ENCODE measurements around the gene APCS.

APCS gene

GRCh38 chr1:159587461-159587951 lies at the start of gene APCS:
Gene APCS, plus strand, starts transcription at chr1:159587826. Its CDS starts 96 bp downstream, at chr1:159587922.
- ATAC-seq (no peak), DNase-seq (no peak)

GRCh38 chr1:159548126-159548525 lies 39.5 kb upstream of the APCS start:
- no peak for DNase-seq
- ATAC-seq, result no peak

GRCh38 chr1:159554261-159554660 lies 33.4 kb upstream of the APCS start:
- DNase-seq (no peak), ATAC-seq (no peak)

DNA sequence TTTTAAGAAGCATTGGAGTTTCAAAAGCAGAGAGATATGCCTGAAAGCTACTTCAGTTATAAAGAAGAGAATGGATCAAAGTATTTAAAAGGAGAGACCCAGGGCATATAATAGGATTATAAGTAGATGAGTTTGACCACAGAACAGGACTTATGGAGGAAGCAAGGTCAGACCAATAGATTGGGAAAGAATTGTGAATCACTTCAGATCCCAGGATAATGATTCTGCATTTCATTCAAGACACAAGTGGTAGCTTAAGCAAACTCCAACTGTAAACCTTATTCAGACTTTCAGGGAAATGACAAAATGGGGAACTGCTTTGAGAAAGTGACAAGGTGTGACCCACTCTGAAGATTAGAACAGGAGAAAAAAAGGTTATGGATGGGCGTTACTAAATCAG lies 32.9 kb upstream of the APCS start:
- no peak for ATAC-seq

DNA sequence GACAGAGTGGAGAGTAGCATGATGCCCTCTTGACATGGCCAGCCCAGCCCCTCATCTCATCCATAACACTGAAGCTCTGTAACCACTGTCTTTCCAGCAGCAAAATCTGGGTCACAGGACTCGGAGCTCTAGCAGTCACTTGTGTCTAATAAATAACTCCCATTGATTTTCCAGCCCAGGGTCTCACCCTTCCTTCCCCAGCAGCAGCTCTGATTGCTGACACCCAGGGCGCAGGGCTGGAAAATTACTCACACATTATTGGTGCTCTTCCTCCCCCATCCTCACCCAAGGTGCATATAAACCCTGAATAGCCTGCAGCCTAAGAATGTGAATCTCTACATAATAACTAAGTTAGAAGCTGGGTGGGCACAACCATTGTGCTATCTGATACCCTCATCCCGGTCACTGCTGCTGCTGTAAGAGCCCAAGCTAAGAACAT lies 30.7 kb upstream of the APCS start:
- ATAC-seq (no peak), DNase-seq (no peak)

More for the DNA sequence above, 32.9 kb upstream of the APCS start:
- DNase-seq, result no peak

DNA sequence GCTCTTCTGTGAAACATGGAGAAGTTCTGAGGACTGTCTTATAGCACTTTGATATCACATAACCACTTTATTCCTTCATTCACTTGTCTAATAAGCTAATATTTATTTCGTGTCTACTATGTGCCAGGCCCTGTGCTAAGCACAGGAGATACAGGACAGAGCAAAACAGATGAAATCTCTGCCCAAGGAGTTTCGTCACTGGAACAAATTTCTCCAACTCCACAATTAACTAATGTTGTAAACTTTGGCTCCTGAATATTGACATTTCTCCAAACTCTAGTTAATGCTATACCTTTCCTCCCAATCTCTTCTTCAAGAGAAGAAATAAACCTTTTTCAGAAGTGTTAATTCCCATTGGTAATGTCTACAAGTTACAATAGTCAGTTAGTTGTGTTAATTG lies 27.0 kb upstream of the APCS start:
- ATAC-seq (no peak), DNase-seq (no peak)

GRCh38 chr1:159561497-159561896 lies 26.1 kb upstream of the APCS start:
- ATAC-seq (no peak), DNase-seq (no peak)

- ATAC-seq (no peak), DNase-seq (no peak)
Observed at GRCh38 chr1:159562680-159563079, 24.9 kb upstream of the APCS start.

- DNase-seq (no peak), ATAC-seq (no peak)
Observed at GRCh38 chr1:159577446-159577845, 10.2 kb upstream of the APCS start.

GRCh38 chr1:159580340-159580739 lies 7.3 kb upstream of the APCS start:
- ATAC-seq (no peak), DNase-seq (no peak)

GRCh38 chr1:159581422-159581821 lies 6.2 kb upstream of the APCS start:
- ATAC-seq, result no peak
- DNase-seq, result no peak

- ATAC-seq, result no peak
Observed at GRCh38 chr1:159584536-159584935, 3.1 kb upstream of the APCS start.

GRCh38 chr1:159591981-159592380 lies 4.4 kb downstream of the APCS start:
- ATAC-seq (no peak), DNase-seq (no peak)

More at GRCh38 chr1:159584536-159584935, 3.1 kb upstream of the APCS start:
- DNase-seq, result no peak

DNA sequence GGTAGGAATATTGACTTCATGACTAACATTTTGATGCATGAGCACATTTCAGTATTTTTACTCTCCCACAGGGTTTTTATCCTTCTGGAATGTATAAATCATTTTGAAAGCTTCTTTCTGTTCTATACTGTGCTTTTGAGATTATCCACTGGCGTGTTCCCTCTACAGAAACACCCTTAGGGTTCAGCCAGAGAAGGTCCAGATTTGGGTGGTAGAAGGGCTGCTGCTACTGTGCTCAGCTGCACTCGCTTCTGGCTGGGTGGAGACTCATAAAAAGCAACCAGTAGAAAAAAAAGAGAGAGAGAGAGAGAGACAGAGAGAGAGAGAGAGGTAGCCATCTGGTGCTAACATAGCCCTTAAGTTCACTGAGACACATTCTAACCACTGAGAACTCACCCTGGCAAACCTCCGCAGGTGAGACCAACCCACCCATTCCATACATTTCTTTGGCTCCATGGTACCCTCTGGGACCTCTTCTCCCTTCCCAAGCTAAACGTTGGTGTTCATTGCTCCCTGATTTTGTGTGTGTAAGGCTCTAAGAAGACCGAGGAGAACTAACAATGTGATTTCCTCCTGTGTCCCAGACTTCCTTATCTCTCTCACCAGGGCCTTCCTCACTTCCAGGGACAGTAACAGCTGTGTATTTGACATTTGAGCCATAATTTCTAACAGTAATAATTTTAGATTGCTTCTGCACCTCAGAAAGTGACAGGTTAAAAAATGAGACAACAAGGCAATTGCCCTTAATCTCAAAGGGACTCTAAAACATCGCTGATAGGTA lies 7.2 kb downstream of the APCS start:
- ATAC-seq (no peak), DNase-seq (no peak)

- DNase-seq (no peak), ATAC-seq (no peak)
Observed at GRCh38 chr1:159598196-159598595, 10.6 kb downstream of the APCS start.

- no peak for ATAC-seq
- DNase-seq, result no peak
Observed at GRCh38 chr1:159600894-159601293, 13.3 kb downstream of the APCS start.

GRCh38 chr1:159602501-159602999 lies 14.9 kb downstream of the APCS start:
- DNase-seq (no peak), ATAC-seq (no peak)

GRCh38 chr1:159612211-159612885 lies 24.7 kb downstream of the APCS start:
- ATAC-seq, result no peak

GRCh38 chr1:159632922-159633321 lies 45.3 kb downstream of the APCS start:
- DNase-seq (no peak), ATAC-seq (no peak)

More at GRCh38 chr1:159612211-159612885, 24.7 kb downstream of the APCS start:
- DNase-seq, result no peak
